RKO (cell line): Measurements from ENCODE around the gene LCE4A.
A peak's percentile ranks its signal among the peaks of the same experiment; 100 is the strongest.
"Not testable (repeated sequence)": the region's sequence is repeated elsewhere in the genome, so short reads cannot be mapped to it uniquely, and the experiment has no call there.

Experiments used
- DNase-seq: peaks from one replicate; pipeline ENCODE4 v3.0.0-alpha.2; 2016; ENCODE audit warnings: low spot score

The LCE4A gene, protein sequence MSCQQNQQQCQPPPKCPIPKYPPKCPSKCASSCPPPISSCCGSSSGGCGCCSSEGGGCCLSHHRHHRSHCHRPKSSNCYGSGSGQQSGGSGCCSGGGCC

DNA sequence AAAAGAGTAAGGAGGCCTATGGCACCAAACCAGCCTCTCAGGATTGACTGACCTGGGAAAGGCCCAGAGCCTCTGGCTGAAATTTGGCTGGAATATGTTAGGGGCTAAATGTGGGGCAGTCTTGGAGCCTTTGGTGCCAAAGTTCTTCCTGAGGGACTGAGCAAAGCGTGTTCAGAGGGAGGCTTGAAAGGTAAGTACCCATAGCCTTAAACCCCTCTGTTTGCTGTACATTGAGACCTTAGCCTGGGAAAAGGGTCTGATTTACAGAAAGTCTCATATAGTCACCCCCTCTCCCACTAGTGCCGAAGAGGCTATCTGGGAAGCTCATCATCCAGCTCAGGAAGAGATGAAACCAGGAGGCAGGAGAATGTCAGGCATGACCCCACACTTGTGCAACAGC, at the start of gene LCE4A:
Gene LCE4A (plus strand): TSS at position 301 of the 400 bp plus-strand sequence. CDS start 916 bp downstream, outside the sequence.
- no peak for DNase-seq

DNA sequence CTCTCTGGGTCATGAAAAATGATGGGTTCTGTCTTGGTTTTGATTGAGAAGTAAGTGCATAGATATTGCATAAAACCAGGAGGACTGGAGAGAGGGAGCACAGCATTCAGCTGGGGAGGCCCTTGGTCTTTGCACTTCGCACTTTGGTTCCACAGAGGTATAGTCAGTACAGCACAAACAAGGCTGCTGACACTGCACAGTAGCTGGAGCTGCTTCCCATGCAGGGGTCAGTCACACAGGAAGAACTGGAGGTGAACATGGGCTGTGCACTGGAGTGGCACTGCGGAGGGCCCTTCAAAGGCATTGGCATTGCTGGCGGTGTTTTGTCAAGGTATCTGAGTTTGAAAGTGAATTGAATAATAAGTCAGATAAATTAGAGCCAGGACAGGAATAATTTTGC, 49.3 kb upstream of the LCE4A start:
- DNase-seq: no peak

DNA sequence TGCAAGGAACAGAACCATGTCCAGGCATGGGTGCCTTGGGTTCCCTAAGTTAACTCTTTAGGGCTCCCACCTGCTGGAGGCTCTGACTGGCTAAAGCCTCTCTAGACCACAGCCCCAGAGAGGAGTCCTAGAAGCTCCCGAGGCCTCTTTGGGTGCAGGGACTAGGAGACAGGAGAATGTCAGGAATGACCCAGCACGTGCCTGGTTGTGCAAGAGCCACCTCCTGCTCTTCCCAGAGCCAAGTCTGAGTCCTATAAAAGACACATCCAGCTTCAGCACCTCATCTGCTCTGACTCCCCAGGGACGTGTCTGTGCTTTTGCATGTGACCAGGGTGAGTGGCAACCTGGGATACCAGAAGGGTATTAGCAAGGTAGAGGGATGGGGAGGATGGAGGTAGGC, 44.9 kb upstream of the LCE4A start, which contains the start of gene LCE2D:
Gene LCE2D (plus strand): TSS at position 283 of the 400 bp plus-strand sequence. CDS start 726 bp downstream, outside the sequence.
- DNase-seq: no peak

DNA sequence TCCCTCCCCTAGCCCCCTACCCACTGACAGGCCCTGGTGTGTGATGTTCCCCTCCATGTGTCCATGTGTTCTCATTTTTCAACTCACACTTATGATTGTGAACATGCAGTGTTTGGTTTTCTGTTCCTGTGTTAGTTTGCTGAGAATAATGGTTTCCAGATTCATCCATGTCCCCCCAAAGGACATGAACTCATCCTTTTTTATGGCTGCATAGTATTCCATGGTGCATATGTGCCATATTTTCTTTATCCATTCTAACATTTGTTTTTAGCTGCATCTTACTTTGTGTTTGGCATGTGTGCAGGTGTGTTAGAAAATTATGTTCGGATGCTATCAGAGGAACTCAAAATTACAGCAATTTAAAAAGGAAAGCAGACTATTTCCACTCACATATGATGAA, 41.8 kb upstream of the LCE4A start:
- DNase-seq: not testable (repeated sequence)

DNA sequence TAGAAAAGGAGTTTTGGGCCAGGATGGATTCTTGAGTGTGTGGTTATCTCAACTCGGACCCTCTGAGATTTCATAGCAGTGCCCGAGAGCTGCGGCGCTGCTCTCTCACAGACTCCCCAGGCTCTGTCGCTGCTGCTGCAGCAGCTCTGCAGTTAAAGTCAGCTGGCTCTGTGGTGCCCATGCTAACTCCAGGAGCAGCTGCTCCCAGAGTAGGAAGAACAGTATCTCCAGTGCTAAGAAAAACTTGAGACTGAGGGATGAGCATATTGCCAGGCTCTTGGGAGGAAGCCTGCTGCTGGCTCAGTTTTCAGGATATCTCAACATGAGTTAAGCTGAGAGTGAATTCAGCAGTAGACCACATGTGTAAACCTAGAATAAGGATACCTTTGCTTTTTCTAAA, 40.3 kb upstream of the LCE4A start:
- DNase-seq: no peak

DNA sequence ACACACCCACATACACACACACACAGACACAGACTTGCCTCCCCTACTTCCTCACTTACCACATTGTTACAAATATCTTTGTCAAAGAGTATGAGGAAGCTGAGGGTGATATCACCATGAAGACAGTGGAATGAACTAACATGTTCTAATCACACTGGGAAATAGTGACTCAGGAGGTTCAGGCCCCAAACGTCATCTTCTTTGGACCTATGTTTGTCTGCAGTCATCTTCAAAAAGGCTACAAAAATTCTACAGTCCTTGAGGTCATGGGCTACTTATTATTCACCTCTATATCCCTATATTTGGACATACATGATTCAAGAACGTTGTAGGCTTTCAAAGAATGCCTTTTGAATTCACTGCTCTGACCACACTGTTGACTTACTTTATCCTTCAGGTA, 34.9 kb upstream of the LCE4A start:
- peak; percentile 2 for DNase-seq

DNA sequence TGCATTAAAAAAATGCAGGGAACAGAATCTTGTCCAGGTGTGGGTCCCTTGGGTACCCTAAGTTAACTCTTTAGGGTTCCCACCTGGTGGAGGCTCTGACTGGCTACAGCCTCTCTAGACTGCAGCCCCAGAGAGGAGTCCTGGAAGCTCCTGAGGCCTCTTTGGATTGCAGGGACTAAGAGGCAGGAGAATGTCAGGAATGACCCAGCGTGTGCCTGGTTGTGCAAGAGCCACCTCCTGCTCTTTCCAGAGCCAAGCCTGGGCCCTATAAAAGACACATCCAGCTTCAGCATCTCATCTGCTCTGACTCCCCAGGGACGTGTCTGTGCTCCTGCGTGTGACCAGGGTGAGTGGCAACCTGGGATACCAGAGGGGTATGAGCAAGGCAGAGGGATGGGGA, 33.0 kb upstream of the LCE4A start, which contains the start of gene LCE2C:
Gene LCE2C (plus strand): TSS at position 297 of the 400 bp plus-strand sequence. CDS start 737 bp downstream, outside the sequence.
- not testable (repeated sequence) for DNase-seq

DNA sequence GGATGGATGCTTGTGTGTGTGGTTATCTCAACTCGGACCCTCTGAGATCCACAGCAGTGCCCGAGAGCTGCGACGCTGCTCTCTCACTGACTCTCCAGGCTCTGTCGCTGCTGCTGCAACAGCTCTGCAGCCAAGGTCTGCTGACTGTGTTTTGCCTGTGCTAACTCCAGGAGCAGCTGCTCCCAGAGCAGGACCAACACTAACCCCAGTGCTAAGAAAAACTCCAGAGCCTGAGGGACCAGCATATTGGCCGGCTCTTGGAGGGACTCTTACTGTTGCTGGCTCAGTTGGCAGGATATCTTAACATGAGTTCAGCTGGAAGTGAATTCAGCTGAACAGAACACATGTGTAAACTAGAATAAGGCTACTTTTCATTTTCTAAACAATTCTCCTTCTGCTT, 28.5 kb upstream of the LCE4A start:
- no peak for DNase-seq

DNA sequence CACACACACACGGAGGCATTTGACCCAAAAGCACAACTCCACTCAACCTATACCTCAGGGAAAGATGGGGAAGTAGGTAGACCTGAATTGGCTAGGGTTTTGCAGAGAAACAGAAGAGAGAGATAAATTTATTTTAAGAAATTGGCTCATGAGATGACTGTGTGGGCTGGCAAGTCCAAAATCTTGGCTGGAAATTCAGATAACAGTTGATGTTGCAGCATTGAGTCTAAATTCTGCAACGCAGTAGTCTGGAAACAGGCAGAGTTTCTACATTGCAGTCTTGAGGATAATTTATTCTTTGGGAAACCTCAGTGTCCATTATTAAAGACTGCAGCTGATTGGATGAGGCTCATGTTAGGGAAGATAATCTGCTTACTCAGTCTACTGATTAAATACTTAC, 26.3 kb upstream of the LCE4A start:
- no peak for DNase-seq

DNA sequence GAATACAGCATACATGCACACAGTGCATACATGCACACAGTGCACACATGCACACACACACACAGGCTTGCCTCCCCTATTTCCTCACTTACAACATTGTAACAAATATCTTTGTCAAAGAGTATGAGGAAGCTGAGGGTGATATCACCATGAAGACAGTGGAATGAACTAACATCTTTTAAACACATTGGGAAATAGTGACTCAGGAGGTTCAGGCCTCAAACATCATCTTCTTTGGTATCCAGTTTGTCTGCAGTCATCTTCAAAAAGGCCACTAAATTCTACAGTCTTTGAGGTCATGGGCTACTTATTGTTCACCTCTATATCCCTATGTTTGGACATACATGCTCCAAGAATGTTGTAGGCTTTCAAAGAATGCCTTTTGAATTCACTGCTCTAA, 24.1 kb upstream of the LCE4A start:
- no peak for DNase-seq

DNA sequence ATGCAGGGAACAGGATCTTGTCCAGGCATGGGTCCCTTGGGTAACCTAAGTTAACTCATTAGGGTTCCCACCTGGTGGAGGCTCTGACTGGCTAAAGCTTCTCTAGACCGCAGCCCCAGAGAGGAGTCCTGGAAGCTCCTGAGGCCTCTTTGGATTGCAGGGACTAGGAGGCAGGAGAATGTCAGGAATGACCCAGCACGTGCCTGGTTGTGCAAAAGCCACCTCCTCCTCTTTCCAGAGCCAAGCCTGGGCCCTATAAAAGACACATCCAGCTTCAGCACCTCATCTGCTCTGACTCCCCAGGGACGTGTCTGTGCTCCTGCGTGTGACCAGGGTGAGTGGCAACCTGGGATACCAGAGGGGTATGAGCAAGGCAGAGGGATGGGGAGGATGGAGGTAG, 22.1 kb upstream of the LCE4A start, which contains the start of gene LCE2B:
Gene LCE2B (plus strand): TSS at position 301 of the 400 bp plus-strand sequence. CDS start 721 bp downstream, outside the sequence.
- DNase-seq: not testable (repeated sequence)

DNA sequence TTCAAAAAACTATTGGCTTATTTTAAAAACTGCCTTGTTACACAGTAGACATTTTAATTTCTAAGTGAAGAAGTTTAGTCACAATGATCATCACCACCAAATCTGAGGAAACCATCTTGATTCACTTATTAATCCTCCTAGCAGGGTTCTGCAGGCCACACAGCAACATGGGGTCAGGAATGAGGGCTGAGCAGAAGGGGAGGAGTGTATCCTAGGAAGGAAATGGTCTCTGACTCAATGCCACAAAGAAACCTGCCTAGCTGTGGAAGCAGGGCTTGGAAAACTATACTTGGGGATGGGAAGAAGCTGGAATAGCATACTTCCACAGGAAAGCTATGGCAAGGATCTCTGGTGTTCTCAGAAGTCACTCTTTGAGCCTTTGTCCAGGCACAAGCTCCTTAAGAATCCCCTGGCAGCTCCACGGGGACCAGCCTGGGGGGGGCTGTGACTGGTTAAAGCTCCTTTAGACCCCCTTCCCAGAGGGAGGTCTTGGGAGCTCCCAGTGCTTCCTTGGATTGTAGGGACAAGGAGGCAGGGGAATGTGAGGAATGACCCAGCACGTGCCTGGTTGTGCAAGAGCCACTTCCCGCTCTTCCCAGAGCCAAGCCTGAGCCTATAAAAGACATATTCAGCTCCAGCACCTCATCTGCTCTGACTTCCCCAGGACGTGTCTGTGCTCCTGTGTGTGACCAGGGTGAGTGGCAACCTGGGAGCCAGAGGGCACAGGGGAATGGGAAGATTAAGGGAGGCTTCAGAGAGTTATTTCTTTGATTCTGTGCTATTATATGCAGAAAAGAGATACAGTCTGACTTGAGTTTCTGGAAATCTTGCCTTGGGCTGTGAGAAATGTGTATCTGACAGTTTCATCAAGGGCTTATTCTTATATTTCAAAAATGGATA, 10.0 kb upstream of the LCE4A start, which contains the start of gene LCE2A:
Gene LCE2A (plus strand): TSS at position 645 of the 900 bp plus-strand sequence. CDS start 557 bp downstream, outside the sequence.
- no peak for DNase-seq

DNA sequence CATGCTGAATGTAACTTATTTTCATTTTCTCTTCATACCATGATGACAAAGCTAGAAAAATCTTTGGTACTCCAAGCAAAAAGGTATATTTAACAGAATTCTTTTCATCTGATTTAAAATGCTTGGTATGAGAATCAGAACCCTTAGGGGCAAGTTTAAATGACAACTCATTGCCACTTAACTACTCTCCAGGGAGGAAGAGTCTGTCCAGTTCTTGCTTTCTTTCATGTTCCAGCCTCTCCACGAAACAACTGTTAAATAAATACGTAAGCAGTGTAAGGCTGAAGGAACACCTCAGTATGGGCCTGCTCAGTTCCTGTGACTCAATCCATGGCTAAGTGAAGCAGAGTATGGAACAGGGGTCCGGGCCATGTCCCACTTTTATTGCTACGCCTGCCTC, 8.2 kb upstream of the LCE4A start:
- no peak for DNase-seq

DNA sequence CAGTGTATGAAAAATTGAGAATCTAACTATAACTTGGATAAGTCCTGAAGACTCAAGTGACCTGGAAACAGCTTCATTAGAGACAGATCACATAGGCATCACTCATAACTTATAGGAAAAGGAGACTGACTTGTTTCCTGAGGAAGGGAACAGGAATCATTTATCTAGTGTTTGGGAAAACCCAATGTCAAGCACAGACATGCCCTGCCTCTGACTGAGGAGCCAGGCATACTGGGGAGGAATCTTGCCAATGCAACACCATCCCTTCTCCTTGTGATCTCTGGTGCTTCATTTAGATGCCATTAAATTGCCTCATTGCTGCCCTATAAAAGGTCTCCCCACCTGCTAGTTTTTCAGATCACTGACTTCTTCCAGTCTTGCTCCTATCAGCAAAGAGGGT, 10.3 kb downstream of the LCE4A start:
- DNase-seq: no peak

DNA sequence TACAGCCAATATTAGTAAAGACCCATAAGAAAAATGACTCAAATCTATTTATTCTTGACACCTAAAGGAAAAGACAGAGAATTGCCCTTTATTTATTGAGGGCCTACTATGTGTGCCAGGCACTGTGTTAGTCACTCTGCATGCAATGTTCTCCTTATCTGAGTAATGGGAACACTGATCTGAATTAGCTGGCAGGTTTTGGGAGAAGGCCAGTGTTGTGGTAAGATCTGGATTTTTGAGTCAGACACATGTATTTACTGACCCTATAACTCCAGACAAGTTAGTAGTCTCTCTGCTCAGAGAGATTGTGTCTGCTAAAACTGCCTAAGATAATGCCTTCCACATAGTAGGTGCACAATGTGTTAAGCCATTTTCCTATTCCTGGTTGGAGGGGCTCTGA, 17.3 kb downstream of the LCE4A start:
- peak; percentile 5 for DNase-seq

DNA sequence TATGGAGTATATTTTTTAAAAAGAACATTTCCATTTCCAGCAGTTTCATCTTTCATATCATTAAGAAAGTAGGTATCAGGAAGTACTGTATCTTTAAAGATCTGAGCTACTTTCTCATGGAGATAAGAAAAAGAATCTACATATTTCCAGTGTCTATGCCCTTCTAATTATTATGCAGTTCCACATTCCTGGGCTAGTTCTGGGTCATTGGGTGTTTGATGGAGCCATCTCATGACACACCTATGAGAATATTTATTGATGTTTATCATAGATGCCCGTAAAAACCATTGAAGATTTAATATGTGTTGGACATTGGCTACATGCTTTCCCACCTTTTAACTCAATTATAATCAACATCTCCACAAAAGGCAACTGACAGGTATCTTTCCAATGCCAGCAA, 21.0 kb downstream of the LCE4A start:
- no peak for DNase-seq

DNA sequence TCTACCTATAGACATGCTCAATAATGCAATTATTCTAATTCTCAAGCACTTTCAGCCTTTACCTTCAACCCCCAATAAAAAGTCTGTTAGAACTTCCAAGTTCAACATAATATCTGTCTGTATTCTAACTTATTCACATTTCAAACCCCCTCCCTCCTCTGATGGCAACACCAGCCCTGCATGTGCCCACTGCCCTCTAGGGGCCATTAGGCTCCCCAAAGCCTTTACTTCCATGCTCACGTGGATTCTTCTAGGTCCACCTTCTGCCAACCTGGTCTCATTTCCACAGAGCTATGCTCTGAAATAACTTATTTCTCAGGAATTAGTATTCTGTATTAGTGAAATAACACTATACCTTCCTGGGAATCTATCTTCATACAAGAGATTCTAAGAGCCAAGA, 27.7 kb downstream of the LCE4A start:
- DNase-seq: no peak

DNA sequence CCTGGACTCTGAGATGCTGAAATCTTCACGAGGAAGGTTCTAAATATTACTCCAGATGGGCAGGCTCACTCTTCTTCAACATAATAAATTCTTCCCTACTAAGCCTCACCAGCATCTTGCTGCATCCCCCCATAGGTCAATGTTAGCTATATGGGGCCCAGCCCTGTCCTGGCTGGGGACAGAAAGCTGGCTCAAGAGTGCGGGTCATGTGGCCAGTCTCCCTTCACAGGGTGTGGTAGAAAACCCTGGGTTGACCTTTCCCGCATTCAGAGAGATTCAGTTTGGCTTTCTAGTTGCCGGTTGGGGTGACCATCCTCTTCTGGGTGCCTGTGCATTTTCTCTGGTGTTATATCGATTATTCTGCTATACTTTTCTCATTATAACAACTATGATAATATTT, 30.0 kb downstream of the LCE4A start:
- no peak for DNase-seq

DNA sequence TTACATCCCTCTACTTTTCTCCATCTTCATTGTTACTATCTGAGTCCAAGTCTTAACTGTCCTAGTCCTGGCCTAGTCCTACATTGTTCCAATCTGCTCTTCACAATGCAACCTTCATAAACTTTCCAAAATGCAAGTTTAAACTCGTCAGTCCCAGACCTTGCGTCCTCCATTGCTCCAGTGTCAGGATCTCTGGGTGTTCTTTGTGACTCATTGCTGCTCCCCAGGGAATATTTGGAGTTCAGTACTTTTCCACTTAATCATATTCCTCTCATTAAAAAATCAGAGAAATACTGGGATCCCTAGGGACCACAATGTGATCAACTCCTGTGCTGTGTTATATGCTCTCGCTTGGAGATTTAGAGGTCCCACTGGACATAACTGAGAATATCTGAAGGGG, 31.9 kb downstream of the LCE4A start:
- DNase-seq: no peak

DNA sequence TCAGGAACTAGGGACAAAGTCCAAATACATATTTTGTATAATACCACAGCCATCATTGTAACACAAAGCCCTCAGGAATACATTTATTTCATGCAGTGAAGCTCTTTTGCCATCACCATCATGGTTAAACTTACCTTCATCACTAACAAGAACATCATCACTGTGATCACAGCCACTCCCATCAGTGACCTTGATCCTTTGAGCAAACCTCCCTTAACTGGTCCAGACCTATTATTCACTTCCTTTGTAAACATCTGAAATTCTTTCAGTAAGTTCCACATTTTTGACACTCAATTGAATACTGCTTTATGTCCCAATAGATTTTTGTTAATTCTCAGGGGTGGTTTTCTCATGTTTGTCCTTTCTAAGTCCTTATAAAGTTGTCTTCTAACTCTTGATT, 33.7 kb downstream of the LCE4A start:
- DNase-seq: no peak

DNA sequence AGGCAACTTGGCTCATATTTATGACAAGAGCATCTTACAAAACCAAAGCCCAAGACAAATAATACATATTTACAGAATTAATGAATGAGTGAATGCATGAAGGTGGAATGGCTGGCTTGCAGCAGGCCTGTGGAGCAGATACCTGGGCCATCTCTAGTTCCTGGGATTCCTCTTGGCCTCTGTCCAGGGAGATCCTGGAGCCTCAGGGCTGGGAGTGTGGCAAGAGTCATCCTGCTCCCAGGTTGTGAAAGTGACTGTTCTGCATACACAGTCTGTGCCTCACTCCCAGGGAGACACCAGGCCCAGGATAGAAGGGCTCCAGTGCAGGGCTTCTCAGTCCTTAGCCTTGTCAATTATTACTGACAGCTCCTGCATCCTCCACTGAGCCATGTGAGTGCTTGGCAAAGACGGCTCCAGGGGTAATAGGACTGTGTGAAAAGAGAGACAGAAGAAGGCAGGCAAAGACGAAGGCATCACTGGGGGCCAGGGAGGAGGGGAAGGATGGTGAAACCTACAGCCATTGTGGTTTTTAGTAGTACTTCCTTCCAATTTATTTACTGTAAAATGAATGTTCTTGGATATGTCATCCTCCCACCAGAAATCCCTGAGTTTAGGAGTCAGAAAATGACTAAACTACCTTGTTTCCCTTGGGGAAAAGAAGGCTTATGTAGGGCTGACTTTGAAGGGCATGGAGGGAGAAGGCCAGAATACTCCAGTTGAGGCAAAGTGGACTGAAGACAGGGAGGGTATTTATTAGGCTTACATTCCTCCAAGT, 35.6 kb downstream of the LCE4A start:
- DNase-seq: no peak

DNA sequence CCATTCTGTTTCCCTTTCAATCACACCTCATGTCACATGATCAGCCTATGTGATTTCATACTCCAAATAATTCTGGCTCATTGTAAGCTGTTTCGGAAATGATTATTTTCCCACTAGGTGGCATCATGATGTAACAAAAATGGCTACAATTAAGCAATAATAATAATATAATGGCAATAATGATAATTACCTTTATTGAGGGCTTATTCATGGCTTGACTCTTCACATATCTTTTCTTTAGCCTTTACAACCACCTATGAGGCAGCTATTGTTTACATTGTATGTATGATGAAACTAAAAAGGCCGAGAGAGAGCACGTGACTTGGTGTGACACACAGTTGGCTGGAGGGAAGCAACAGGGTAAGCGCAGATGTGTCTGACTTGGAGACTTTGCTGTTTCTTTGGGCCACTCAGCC, 37.3 kb downstream of the LCE4A start:
- peak; percentile 68 for DNase-seq
